PC-9 (cell line): ENCODE data around the gene C1QTNF1. TPM values are rescaled to one million over a fixed set of nuclear protein-coding genes. Genes with fewer than 3 reads are reported as not detected.

Experiments used
- BruUV-seq: library from RNA; stranded (reverse); fragments of 400-500 nt; replicated peaks from 2 replicates; lab custom pipeline; 2021; lab: Mats Ljungman, UMichigan
- CTCF ChIA-PET: fragments of 300-600 bp; sonication (Branson Sonifier 250); formaldehyde crosslinking; loops from one replicate; lab custom pipeline; 2022; ENCODE audit warnings: antibody characterized with exemption; lab: Charles Lee
- POLR2A ChIA-PET: fragments of 300-600 bp; sonication (Branson Sonifier 250); formaldehyde crosslinking; loops from one replicate; lab custom pipeline; 2022; ENCODE audit warnings: antibody characterized with exemption; ENCODE audit not compliant: unreplicated experiment; lab: Charles Lee
- DNase-seq, 2 experiments: peaks; one replicate each; pipeline versions ENCODE4 v3.0.0 to v3.0.0-alpha.2; 2015 to 2022; ENCODE audit warnings: mixed read lengths in 1 of 2
- H2AFZ ChIP-seq: fragments of 200-600 bp; sonication (generic); 2 replicates; pipeline ENCODE4 v1.8.1; 2017; ENCODE audit warnings: antibody characterized with exemption
- H3F3A ChIP-seq: fragments of 200-600 bp; sonication (generic); 2 replicates; pipeline ENCODE4 v1.8.1; 2017; ENCODE audit warnings: antibody characterized with exemption, mild to moderate bottlenecking, low read depth; ENCODE audit not compliant: insufficient read depth
- H3K27ac ChIP-seq: fragments of 200-600 bp; sonication (generic); 2 replicates; pipeline ENCODE4 v1.6.1; 2016; ENCODE audit warnings: mixed run types
- H3K27me3 ChIP-seq: fragments of 200-600 bp; sonication (generic); 2 replicates; pipeline ENCODE4 v1.6.1; 2016; ENCODE audit warnings: low read depth, mixed run types; ENCODE audit not compliant: insufficient read depth
- H3K36me3 ChIP-seq: fragments of 200-600 bp; sonication (generic); 2 replicates; pipeline ENCODE4 v1.6.1; 2016; ENCODE audit warnings: low read depth, mixed run types
- H3K4me1 ChIP-seq: fragments of 200-600 bp; sonication (generic); replicated peaks from 2 replicates; pipeline ENCODE4 v1.6.1; 2016; ENCODE audit warnings: mixed run types; ENCODE audit not compliant: insufficient read depth
- H3K4me2 ChIP-seq: fragments of 200-600 bp; sonication (generic); 2 replicates; pipeline ENCODE4 v1.6.1; 2017; ENCODE audit warnings: mixed run types
- H3K4me3 ChIP-seq: fragments of 200-600 bp; sonication (generic); 2 replicates; pipeline ENCODE4 v1.6.1; 2016; ENCODE audit warnings: mixed run types
- H3K79me2 ChIP-seq: fragments of 200-600 bp; sonication (generic); 2 replicates; pipeline ENCODE4 v1.6.1; 2017; ENCODE audit warnings: low read depth, mixed run types
- H3K9me2 ChIP-seq: fragments of 200-600 bp; sonication (generic); 2 replicates; pipeline ENCODE4 v1.8.1; 2017; ENCODE audit warnings: mild to moderate bottlenecking; ENCODE audit not compliant: insufficient read depth
- H3K9me3 ChIP-seq: fragments of 200-600 bp; sonication (generic); 2 replicates; pipeline ENCODE4 v1.8.1; 2016; ENCODE audit warnings: low read depth; ENCODE audit not compliant: insufficient read depth
- H4K20me1 ChIP-seq: fragments of 200-600 bp; sonication (generic); 2 replicates; pipeline ENCODE4 v1.8.1; 2017; ENCODE audit not compliant: insufficient read depth
- CTCF ChIP-seq: fragments of 200-600 bp; sonication (generic); conservative IDR thresholded peaks from 2 replicates; pipeline ENCODE4 v1.6.1; 2017; ENCODE audit warnings: mixed run types, antibody characterized with exemption, mild to moderate bottlenecking, moderate library complexity
- EZH2 ChIP-seq: fragments of 200-600 bp; sonication (generic); IDR thresholded peaks from 2 replicates; pipeline ENCODE4 v1.8.0; 2017; ENCODE audit warnings: antibody characterized with exemption, low read depth
- intact Hi-C: fragments of 100-400 bp; cut with micrococcal nuclease; formaldehyde crosslinking; loops from one replicate; pipeline ENCODE4 v1.10.0; 2022; ENCODE audit not compliant: unreplicated experiment
- total RNA-seq: library from RNA; stranded (reverse); gene quantifications from 2 replicates; pipeline ENCODE4 v1.2.3, GENCODE V29; 2021

C1QTNF1 gene
- total RNA-seq, 1 experiment from 2014 or later, result 3.4 TPM

GRCh38 chr17:78979780-78980623 lies 44.0 kb upstream of the C1QTNF1 start, which contains the start of gene LGALS3BP:
Gene LGALS3BP, minus strand, starts transcription at chr17:78979923. Its CDS starts 2,732 bp downstream, at chr17:78977191.
- Histone ChIP-seq H3K9me2 (no peaks in the 10 kb centered on the region), H3K36me3 (no peaks in the 10 kb centered on the region), H3K4me2 (peak within 1 kb of the TSS; percentile 92), H3K79me2 (peaks cover 33% of the 10 kb centered on the region), H3K4me1 (peaks cover 21% of the 10 kb centered on the region), H3F3A (no peaks in the 10 kb centered on the region; the same call in 1 of the 2 replicates), H3K4me3 (peak within 1 kb of the TSS; percentile 81), H4K20me1 (no peaks in the 10 kb centered on the region; the same call in 1 of the 2 replicates), H3K27me3 (no peaks in the 10 kb centered on the region), H3K9me3 (no peaks in the 10 kb centered on the region), H2AFZ (peak within 1 kb of the TSS; percentile 64; the same call in 1 of the 2 replicates), H3K27ac (peak within 1 kb of the TSS; percentile 45; the same call in 1 of the 2 replicates)
- intact Hi-C loops, result loop anchor here (2.0 kb wide), 1 partner anchor 25 kb away; no protein-coding TSS in a partner anchor
- TF ChIP-seq CTCF (no peak), EZH2 (no peak)
- DNase-seq, result peak; percentile 76 to 87
- CTCF ChIA-PET, result interaction anchor here (0.6 to 0.9 kb wide), 2 partner anchors 18 to 126 kb away, joined by 3 to 6 read pairs; no protein-coding TSS in a partner anchor
- POLR2A ChIA-PET, result interaction anchor here (0.5 to 0.6 kb wide), 2 partner anchors 9 to 38 kb away, joined by 5 to 23 read pairs; no protein-coding TSS in a partner anchor
- no TSS peak for BruUV-seq

GRCh38 chr17:78980624-78980972 lies 43.4 kb upstream of the C1QTNF1 start:
- no peak overlapping the region for H2AFZ ChIP-seq

More at GRCh38 chr17:78980624-78980972, 43.4 kb upstream of the C1QTNF1 start:
- CTCF ChIA-PET, result no interaction called here
- POLR2A ChIA-PET, result no interaction called here
- no peaks in the 10 kb centered on the region for H3K9me2 ChIP-seq
- TF ChIP-seq EZH2 (no peak), CTCF (no peak)
- H3K4me2 ChIP-seq, result no peak overlapping the region
- no peak overlapping the region for H3K4me3 ChIP-seq
- peaks cover 33% of the 10 kb centered on the region for H3K79me2 ChIP-seq
- H3K9me3 ChIP-seq, result no peaks in the 10 kb centered on the region
- H4K20me1 ChIP-seq, result no peaks in the 10 kb centered on the region; the same call in 1 of the 2 replicates
- no TSS peak for BruUV-seq
- no peaks in the 10 kb centered on the region for H3K27me3 ChIP-seq
- peaks cover 22% of the 10 kb centered on the region for H3K4me1 ChIP-seq
- intact Hi-C loops, result no loop called here
- DNase-seq, result no peak
- no peak overlapping the region for H3K27ac ChIP-seq
- peaks cover 1% of the 10 kb centered on the region; the same call in 1 of the 2 replicates for H3F3A ChIP-seq
- no peaks in the 10 kb centered on the region for H3K36me3 ChIP-seq
